RWPE2 (cell line): Measurements from ENCODE around the gene SWI5.
A peak's percentile ranks its signal among the peaks of the same experiment; 100 is the strongest.

Source experiments
- ATAC-seq: fragments of 200-7000 bp; cut with Tn5 transposase; 3 replicates; pipeline ENCODE4 v1.9.1; 2021; ENCODE audit warnings: low read depth
- DNase-seq: peaks from one replicate; pipeline ENCODE4 v3.0.0-alpha.2; 2020; ENCODE audit warnings: low spot score
- H3K27ac ChIP-seq: fragments of 450-650 bp; 2 replicates; pipeline ENCODE4 v1.5.1; 2017; ENCODE audit warnings: mild to moderate bottlenecking; ENCODE audit not compliant: poor library complexity, severe bottlenecking
- H3K27me3 ChIP-seq: fragments of 250-450 bp; sonication (Bioruptor Pico); 2 replicates; pipeline ENCODE4 v1.5.1; 2021; ENCODE audit warnings: mild to moderate bottlenecking, moderate library complexity; ENCODE audit not compliant: insufficient read depth, poor library complexity, severe bottlenecking
- H3K36me3 ChIP-seq: fragments of 250-450 bp; sonication (Bioruptor Pico); 2 replicates; pipeline ENCODE4 v1.5.1; 2020; ENCODE audit warnings: low read depth, mild to moderate bottlenecking, moderate library complexity
- H3K4me1 ChIP-seq: fragments of 250-450 bp; sonication (Bioruptor Pico); 2 replicates; pipeline ENCODE4 v1.5.1; 2021; ENCODE audit warnings: mild to moderate bottlenecking, moderate library complexity; ENCODE audit not compliant: insufficient read depth, poor library complexity, severe bottlenecking
- H3K4me3 ChIP-seq: fragments of 250-450 bp; sonication (Bioruptor Pico); 2 replicates; pipeline ENCODE4 v1.5.1; 2021; ENCODE audit warnings: mild to moderate bottlenecking, moderate library complexity; ENCODE audit not compliant: severe bottlenecking
- H3K9me3 ChIP-seq: fragments of 250-450 bp; sonication (Bioruptor Pico); 2 replicates; pipeline ENCODE4 v1.5.1; 2021; ENCODE audit warnings: mild to moderate bottlenecking, moderate library complexity; ENCODE audit not compliant: severe bottlenecking
- TF ChIP-seq, protein P1 (sequence below): fragments of 450-650 bp; IDR thresholded peaks from one replicate; pipeline ENCODE4 v1.5.1; 2017; ENCODE audit warnings: mild to moderate bottlenecking, moderate library complexity; ENCODE audit not compliant: poor library complexity, severe bottlenecking

Gene SWI5

DNA sequence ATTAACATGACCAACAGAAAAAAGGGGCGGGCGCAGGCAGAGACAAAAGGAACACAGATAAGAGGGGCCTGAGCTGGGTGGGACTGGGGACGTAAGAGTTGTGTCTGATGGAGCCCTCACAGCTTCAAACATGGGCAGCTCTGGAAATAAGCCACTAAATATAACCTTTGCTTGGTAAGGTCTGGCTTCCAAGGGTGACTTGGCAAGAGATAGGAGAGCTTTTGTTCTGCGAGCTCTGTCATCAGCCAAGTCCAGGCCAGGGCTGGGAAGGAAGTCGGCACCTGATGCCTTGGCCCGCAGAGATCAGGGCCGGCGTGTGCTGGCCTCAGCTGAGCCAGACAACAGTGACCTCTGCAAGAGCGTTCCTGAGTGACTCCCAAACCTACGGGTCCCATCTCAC, 34.4 kb downstream of the SWI5 start:
- DNase-seq (no peak), ATAC-seq (no peak)
- peaks cover 49% of the 10 kb centered on the region for H3K36me3 ChIP-seq
- H3K27ac ChIP-seq: no peak overlapping the region
- H3K27me3 ChIP-seq: no peaks in the 10 kb centered on the region
- TF ChIP-seq, protein P1, sequence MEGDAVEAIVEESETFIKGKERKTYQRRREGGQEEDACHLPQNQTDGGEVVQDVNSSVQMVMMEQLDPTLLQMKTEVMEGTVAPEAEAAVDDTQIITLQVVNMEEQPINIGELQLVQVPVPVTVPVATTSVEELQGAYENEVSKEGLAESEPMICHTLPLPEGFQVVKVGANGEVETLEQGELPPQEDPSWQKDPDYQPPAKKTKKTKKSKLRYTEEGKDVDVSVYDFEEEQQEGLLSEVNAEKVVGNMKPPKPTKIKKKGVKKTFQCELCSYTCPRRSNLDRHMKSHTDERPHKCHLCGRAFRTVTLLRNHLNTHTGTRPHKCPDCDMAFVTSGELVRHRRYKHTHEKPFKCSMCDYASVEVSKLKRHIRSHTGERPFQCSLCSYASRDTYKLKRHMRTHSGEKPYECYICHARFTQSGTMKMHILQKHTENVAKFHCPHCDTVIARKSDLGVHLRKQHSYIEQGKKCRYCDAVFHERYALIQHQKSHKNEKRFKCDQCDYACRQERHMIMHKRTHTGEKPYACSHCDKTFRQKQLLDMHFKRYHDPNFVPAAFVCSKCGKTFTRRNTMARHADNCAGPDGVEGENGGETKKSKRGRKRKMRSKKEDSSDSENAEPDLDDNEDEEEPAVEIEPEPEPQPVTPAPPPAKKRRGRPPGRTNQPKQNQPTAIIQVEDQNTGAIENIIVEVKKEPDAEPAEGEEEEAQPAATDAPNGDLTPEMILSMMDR: no peak
- H3K9me3 ChIP-seq: no peaks in the 10 kb centered on the region
- H3K4me1 ChIP-seq: peaks cover 19% of the 10 kb centered on the region
- no peak overlapping the region for H3K4me3 ChIP-seq

DNA sequence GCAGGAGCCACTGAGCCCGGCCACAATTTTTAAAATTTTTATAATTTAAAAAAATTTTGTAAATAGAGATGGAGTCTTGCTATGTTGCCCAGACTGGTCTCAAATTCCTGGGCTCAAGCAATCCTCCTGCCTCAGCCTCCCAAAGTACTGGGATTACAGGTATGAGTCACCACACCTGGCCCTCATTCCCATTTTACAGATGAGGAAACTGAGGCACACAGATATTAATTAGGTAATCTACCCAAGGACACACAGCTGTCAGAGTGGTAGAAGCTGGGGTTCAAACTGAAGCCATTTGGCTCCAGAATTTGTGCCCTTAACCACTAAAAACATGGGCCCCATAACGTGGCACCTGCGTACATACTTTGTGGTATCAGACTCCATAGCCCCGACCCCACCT, 38.6 kb downstream of the SWI5 start:
- no peaks in the 10 kb centered on the region for H3K4me1 ChIP-seq
- peaks cover 53% of the 10 kb centered on the region for H3K36me3 ChIP-seq
- TF ChIP-seq, protein P1: no peak
- no peak for DNase-seq
- no peaks in the 10 kb centered on the region for H3K27me3 ChIP-seq
- no peak overlapping the region for H3K4me3 ChIP-seq
- no peak for ATAC-seq
- no peak overlapping the region for H3K27ac ChIP-seq
- H3K9me3 ChIP-seq: no peaks in the 10 kb centered on the region

DNA sequence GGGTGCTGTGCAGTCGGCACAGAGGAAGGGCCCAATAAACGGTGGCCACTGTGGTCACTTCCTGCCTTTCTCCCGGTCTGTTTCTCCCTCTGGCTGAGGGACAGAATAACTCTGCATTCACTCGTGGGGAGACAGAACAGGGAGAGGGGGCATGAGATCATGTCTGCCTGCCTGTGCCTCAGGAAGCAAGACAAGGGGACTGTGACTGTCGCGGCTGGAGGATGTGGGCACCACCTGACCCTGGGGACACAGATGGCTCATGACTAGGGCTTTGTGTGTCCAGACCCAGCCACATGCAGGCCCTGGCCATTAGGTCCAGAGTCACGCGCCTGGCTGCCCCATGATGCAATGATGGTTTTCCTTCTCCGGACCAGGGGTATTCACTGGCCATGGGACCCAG, 40.3 kb downstream of the SWI5 start:
- Histone ChIP-seq H3K36me3 (peaks cover 48% of the 10 kb centered on the region), H3K4me3 (no peak overlapping the region), H3K27ac (no peak overlapping the region), H3K4me1 (no peaks in the 10 kb centered on the region), H3K9me3 (no peaks in the 10 kb centered on the region), H3K27me3 (no peaks in the 10 kb centered on the region)
- TF ChIP-seq, protein P1: no peak
- ATAC-seq: no peak
- no peak for DNase-seq

DNA sequence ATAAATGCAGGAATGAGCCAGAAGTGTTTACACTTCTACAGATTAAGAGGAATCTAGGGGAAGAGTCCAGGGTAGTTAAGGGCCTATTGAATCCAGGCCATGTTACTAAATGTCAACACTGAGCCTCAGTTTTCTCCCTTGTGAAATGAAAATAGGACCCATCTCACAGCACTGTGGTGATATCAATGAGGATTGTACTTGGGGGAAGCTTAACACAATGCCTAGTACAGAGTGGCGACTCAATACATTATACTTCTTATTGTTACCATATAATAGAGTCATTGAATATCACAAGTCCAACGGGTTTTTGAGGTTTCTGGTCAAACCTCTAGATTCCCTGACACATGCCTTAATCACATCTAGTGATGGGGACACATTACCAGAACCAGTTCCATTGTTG, 41.6 kb downstream of the SWI5 start:
- ATAC-seq (no peak), DNase-seq (no peak)
- no peaks in the 10 kb centered on the region for H3K27me3 ChIP-seq
- H3K27ac ChIP-seq: no peak overlapping the region
- H3K4me1 ChIP-seq: no peaks in the 10 kb centered on the region
- no peak overlapping the region for H3K4me3 ChIP-seq
- H3K36me3 ChIP-seq: peaks cover 47% of the 10 kb centered on the region
- TF ChIP-seq, protein P1: no peak
- H3K9me3 ChIP-seq: no peaks in the 10 kb centered on the region

DNA sequence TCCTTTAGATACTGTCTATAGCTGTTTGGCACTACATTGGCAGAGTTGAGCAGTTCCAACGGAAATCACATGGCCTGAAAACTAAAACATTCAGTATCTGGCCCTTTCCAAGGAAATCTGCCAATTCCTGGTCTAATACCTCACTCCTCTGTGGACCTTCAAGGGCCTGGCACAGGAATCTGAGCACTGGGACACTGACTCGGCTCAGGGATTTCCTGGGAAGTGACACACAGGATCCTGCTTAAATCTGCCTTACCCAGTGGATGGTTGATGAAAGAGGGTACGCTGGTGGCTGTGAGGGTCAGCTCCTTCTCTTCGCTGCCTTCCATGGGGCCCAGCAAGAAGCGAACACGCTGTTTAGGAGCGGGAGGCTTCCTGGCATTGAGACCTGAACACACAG, 45.3 kb downstream of the SWI5 start:
- H3K9me3 ChIP-seq: no peaks in the 10 kb centered on the region
- TF ChIP-seq, protein P1: no peak
- H3K4me3 ChIP-seq: peak overlapping the region; percentile 96
- H3K36me3 ChIP-seq: peaks cover 53% of the 10 kb centered on the region
- DNase-seq (no peak), ATAC-seq (no peak)
- H3K4me1 ChIP-seq: no peaks in the 10 kb centered on the region
- H3K27ac ChIP-seq: peak overlapping the region; percentile 67
- H3K27me3 ChIP-seq: no peaks in the 10 kb centered on the region
